ENCODE measurements around the gene ELAVL2.

ELAVL2 gene

GRCh38 chr9:23820451-23821374, 5.3 kb downstream of the ELAVL2 start:
- no peak overlapping the region for H3K4me3 ChIP-seq (replicated peaks; ENCODE audit: insufficient read depth, low read length)
- no peak for DNase-seq (ENCODE audit: low read depth in 1 of 2, low spot score in 1 of 2)
- H3K27me3 ChIP-seq (ENCODE audit: insufficient read depth, poor library complexity, severe bottlenecking), result peaks cover 4% of the 10 kb centered on the region
- H3K27ac ChIP-seq (replicated peaks), result no peak overlapping the region
- TF ChIP-seq SPI1 (IDR thresholded peaks at IDR 0.05; ENCODE audit: borderline replicate concordance, low read depth), result no peak
- no peak for TF ChIP-seq POLR2AphosphoS5 (IDR thresholded peaks at IDR 0.05; ENCODE audit: low read depth)
- no peak for TF ChIP-seq GABPA (IDR thresholded peaks at IDR 0.05; ENCODE audit: low read depth)
- TF ChIP-seq, protein P1, sequence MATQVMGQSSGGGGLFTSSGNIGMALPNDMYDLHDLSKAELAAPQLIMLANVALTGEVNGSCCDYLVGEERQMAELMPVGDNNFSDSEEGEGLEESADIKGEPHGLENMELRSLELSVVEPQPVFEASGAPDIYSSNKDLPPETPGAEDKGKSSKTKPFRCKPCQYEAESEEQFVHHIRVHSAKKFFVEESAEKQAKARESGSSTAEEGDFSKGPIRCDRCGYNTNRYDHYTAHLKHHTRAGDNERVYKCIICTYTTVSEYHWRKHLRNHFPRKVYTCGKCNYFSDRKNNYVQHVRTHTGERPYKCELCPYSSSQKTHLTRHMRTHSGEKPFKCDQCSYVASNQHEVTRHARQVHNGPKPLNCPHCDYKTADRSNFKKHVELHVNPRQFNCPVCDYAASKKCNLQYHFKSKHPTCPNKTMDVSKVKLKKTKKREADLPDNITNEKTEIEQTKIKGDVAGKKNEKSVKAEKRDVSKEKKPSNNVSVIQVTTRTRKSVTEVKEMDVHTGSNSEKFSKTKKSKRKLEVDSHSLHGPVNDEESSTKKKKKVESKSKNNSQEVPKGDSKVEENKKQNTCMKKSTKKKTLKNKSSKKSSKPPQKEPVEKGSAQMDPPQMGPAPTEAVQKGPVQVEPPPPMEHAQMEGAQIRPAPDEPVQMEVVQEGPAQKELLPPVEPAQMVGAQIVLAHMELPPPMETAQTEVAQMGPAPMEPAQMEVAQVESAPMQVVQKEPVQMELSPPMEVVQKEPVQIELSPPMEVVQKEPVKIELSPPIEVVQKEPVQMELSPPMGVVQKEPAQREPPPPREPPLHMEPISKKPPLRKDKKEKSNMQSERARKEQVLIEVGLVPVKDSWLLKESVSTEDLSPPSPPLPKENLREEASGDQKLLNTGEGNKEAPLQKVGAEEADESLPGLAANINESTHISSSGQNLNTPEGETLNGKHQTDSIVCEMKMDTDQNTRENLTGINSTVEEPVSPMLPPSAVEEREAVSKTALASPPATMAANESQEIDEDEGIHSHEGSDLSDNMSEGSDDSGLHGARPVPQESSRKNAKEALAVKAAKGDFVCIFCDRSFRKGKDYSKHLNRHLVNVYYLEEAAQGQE (IDR thresholded peaks at IDR 0.05; ENCODE audit: insufficient replicate concordance, low read depth), result no peak
- no peak for TF ChIP-seq CTCF (IDR thresholded peaks at IDR 0.05; ENCODE audit: insufficient read depth, low read length)

- Histone ChIP-seq H3K27me3 (ENCODE audit: insufficient read depth, poor library complexity, severe bottlenecking) (peaks cover 4% of the 10 kb centered on the region), H3K27ac (replicated peaks) (no peak overlapping the region), H3K4me3 (replicated peaks; ENCODE audit: insufficient read depth, low read length) (no peak overlapping the region)
- TF ChIP-seq CTCF (IDR thresholded peaks at IDR 0.05; ENCODE audit: insufficient read depth, low read length) (no peak), GABPA (IDR thresholded peaks at IDR 0.05; ENCODE audit: low read depth) (no peak), SPI1 (IDR thresholded peaks at IDR 0.05; ENCODE audit: borderline replicate concordance, low read depth) (no peak), POLR2AphosphoS5 (IDR thresholded peaks at IDR 0.05; ENCODE audit: low read depth) (no peak)
- TF ChIP-seq, protein P1 (IDR thresholded peaks at IDR 0.05; ENCODE audit: insufficient replicate concordance, low read depth), result no peak
- DNase-seq (ENCODE audit: low read depth in 1 of 2, low spot score in 1 of 2), result no peak
Observed at GRCh38 chr9:23819403-23819802, 6.6 kb downstream of the ELAVL2 start.

GRCh38 chr9:23814243-23814642, 11.8 kb downstream of the ELAVL2 start:
- TF ChIP-seq SPI1 (IDR thresholded peaks at IDR 0.05; ENCODE audit: borderline replicate concordance, low read depth) (no peak), CTCF (IDR thresholded peaks at IDR 0.05; ENCODE audit: insufficient read depth, low read length) (no peak), POLR2AphosphoS5 (IDR thresholded peaks at IDR 0.05; ENCODE audit: low read depth) (no peak), GABPA (IDR thresholded peaks at IDR 0.05; ENCODE audit: low read depth) (no peak)
- TF ChIP-seq, protein P1 (IDR thresholded peaks at IDR 0.05; ENCODE audit: insufficient replicate concordance, low read depth), result no peak
- DNase-seq (ENCODE audit: low read depth in 1 of 2, low spot score in 1 of 2), result no peak
- H3K27ac ChIP-seq (replicated peaks), result no peak overlapping the region
- H3K27me3 ChIP-seq (ENCODE audit: insufficient read depth, poor library complexity, severe bottlenecking), result no peaks in the 10 kb centered on the region
- no peak overlapping the region for H3K4me3 ChIP-seq (replicated peaks; ENCODE audit: insufficient read depth, low read length)

Measured in HL-60 (cell line).